HT1080 (cell line): ENCODE measurements around the gene ROM1. TPM values are rescaled to one million over a fixed set of nuclear protein-coding genes. Genes with fewer than 3 reads are reported as not detected.
"Not testable (repeated sequence)": the region's sequence is repeated elsewhere in the genome, so short reads cannot be mapped to it uniquely, and the experiment has no call there.

Source experiments
- DNase-seq: peaks from one replicate; pipeline ENCODE4 v3.0.0-alpha.2; 2015; ENCODE audit warnings: low read depth
- small RNA-seq: library from RNA; depleted of rRNA; stranded (forward); fragments of <200 nt; gene quantifications from one replicate; pipeline ENCODE3, GENCODE V24; 2014
- total RNA-seq: library from RNA; depleted of rRNA; stranded (reverse); fragments of >200 nt; shearing (Covaris generic); gene quantifications from 2 replicates; pipeline ENCODE4 v1.2.3, GENCODE V29; 2014; rRNA removed

ROM1 gene
- total RNA-seq, 1 experiment from 2014 or later, result 7.7 TPM

GRCh38 chr11:62648185-62648966 is 35.3 kb downstream of the ROM1 start:
- DNase-seq, result no peak

GRCh38 chr11:62648967-62649364 is 35.9 kb downstream of the ROM1 start:
- no peak for DNase-seq

- DNase-seq, result no peak
Observed at GRCh38 chr11:62649486-62649885, 36.4 kb downstream of the ROM1 start.

GRCh38 chr11:62650283-62650682 is 37.2 kb downstream of the ROM1 start:
- DNase-seq, result not testable (repeated sequence)

GRCh38 chr11:62652161-62653006 is 39.3 kb downstream of the ROM1 start:
- no peak for DNase-seq

GRCh38 chr11:62654297-62654696 is 41.2 kb downstream of the ROM1 start:
- no peak for DNase-seq

GRCh38 chr11:62656796-62657429 is 43.9 kb downstream of the ROM1 start:
- no peak for DNase-seq

GRCh38 chr11:62664405-62665074 is 51.5 kb downstream of the ROM1 start:
- no peak for DNase-seq

Small RNAs within 50 kb of the gene (small RNA-seq; reads per million reads assigned to genes)
- gene AP001458.1, result not detected
- gene MIR6747, result not detected

Other genes with a start within 250 kb of the ROM1 start
- gene SCGB1A1, start 194.2 kb upstream of the ROM1 start, total RNA-seq, result not detected in 2 replicates
- 184 and 193 TPM in 2 replicates for gene AHNAK, start 66.5 kb upstream of the ROM1 start, total RNA-seq
- gene EEF1G, start 39.4 kb upstream of the ROM1 start, total RNA-seq, result 1,970 and 1,995 TPM in 2 replicates
- gene TUT1, start 21.7 kb upstream of the ROM1 start, total RNA-seq, result 19.6 and 21.0 TPM in 2 replicates
- gene MTA2, start 11.4 kb upstream of the ROM1 start, total RNA-seq, result 179 and 193 TPM in 2 replicates
- gene EML3, start 482 bp upstream of the ROM1 start, total RNA-seq, result 27.5 and 28.7 TPM in 2 replicates
- 63.8 and 67.2 TPM in 2 replicates for gene B3GAT3, start 8.7 kb downstream of the ROM1 start, total RNA-seq
- 191 and 221 TPM in 2 replicates for gene GANAB, start 33.4 kb downstream of the ROM1 start, total RNA-seq
- 33.8 and 41.9 TPM in 2 replicates for gene INTS5, start 40.0 kb downstream of the ROM1 start, total RNA-seq
- gene C11orf98, start 52.0 kb downstream of the ROM1 start, total RNA-seq, result 239 and 266 TPM in 2 replicates
- 31.0 and 33.5 TPM in 2 replicates for gene CSKMT, start 52.1 kb downstream of the ROM1 start, total RNA-seq
- gene UQCC3, start 58.4 kb downstream of the ROM1 start, total RNA-seq, result 28.6 and 38.0 TPM in 2 replicates
- 4.8 and 6.6 TPM in 2 replicates for gene LBHD1, start 59.0 kb downstream of the ROM1 start, total RNA-seq
- gene UBXN1, start 65.8 kb downstream of the ROM1 start, total RNA-seq, result 128 and 144 TPM in 2 replicates
- gene LRRN4CL, start 76.3 kb downstream of the ROM1 start, total RNA-seq, result 0.13 and 0.20 TPM in 2 replicates
- gene BSCL2, start 94.2 kb downstream of the ROM1 start, total RNA-seq, result 18.8 and 19.2 TPM in 2 replicates
- gene GNG3, start 94.4 kb downstream of the ROM1 start, total RNA-seq, result not detected in 2 replicates
- gene HNRNPUL2, start 114.2 kb downstream of the ROM1 start, total RNA-seq, result 4.1 and 9.3 TPM in 2 replicates
- gene TTC9C, start 115.2 kb downstream of the ROM1 start, total RNA-seq, result 55.6 and 67.9 TPM in 2 replicates
- 9.2 and 9.8 TPM in 2 replicates for gene ZBTB3, start 140.9 kb downstream of the ROM1 start, total RNA-seq
- 92.6 and 143 TPM in 2 replicates for gene POLR2G, start 148.3 kb downstream of the ROM1 start, total RNA-seq
- gene TAF6L, start 158.1 kb downstream of the ROM1 start, total RNA-seq, result 27.0 and 29.2 TPM in 2 replicates
- gene TMEM179B, start 174.1 kb downstream of the ROM1 start, total RNA-seq, result 112 and 181 TPM in 2 replicates
- 46.4 and 47.4 TPM in 2 replicates for gene TMEM223, start 178.7 kb downstream of the ROM1 start, total RNA-seq
- 27.4 and 46.3 TPM in 2 replicates for gene NXF1, start 192.2 kb downstream of the ROM1 start, total RNA-seq
- 32.8 and 34.0 TPM in 2 replicates for gene STX5, start 218.8 kb downstream of the ROM1 start, total RNA-seq
- gene TEX54, start 219.6 kb downstream of the ROM1 start, total RNA-seq, result 0.66 TPM in 1 of 2 replicates, not detected in the other
- 145 and 176 TPM in 2 replicates for gene WDR74, start 226.3 kb downstream of the ROM1 start, total RNA-seq